ENCODE measurements around the gene THADA. TPM values are rescaled to one million over a fixed set of nuclear protein-coding genes. Genes with fewer than 3 reads are reported as not detected.

Gene THADA
- total RNA-seq, 1 donor from 2014 or later = 19.4 TPM

GRCh38 chr2:43453179-43454170 lies 142.4 kb downstream of the THADA start:
- Mint-ChIP-seq H3K27ac (ENCODE audit: unreplicated experiment) (no peak overlapping the region), H3K36me3 (ENCODE audit: low read depth, unreplicated experiment) (no peaks in the 10 kb centered on the region), H3K27me3 (ENCODE audit: unreplicated experiment) (no peaks in the 10 kb centered on the region), H3K4me1 (ENCODE audit: unreplicated experiment) (peaks cover 75% of the 10 kb centered on the region), H3K4me3 (ENCODE audit: unreplicated experiment) (no peak overlapping the region), H3K9me3 (ENCODE audit: unreplicated experiment) (no peaks in the 10 kb centered on the region)
- DNase-seq (ENCODE audit: low spot score) = no peak
- TF ChIP-seq CTCF (IDR thresholded peaks at IDR 0.05; ENCODE audit: unreplicated experiment) = no peak

- Mint-ChIP-seq H3K36me3 (ENCODE audit: low read depth, unreplicated experiment) (peaks cover under 1% of the 10 kb centered on the region), H3K27me3 (ENCODE audit: unreplicated experiment) (no peaks in the 10 kb centered on the region), H3K9me3 (ENCODE audit: unreplicated experiment) (no peaks in the 10 kb centered on the region), H3K4me1 (ENCODE audit: unreplicated experiment) (peaks cover 73% of the 10 kb centered on the region), H3K27ac (ENCODE audit: unreplicated experiment) (no peak overlapping the region), H3K4me3 (ENCODE audit: unreplicated experiment) (no peak overlapping the region)
- DNase-seq (ENCODE audit: low spot score) = no peak
- TF ChIP-seq CTCF (IDR thresholded peaks at IDR 0.05; ENCODE audit: unreplicated experiment) = no peak
These were observed 143.5 kb downstream of the THADA start for GRCh38 chr2:43452318-43452731.

GRCh38 chr2:43450617-43451016 lies 145.2 kb downstream of the THADA start:
- Mint-ChIP-seq H3K4me1 (ENCODE audit: unreplicated experiment) (peaks cover 71% of the 10 kb centered on the region), H3K9me3 (ENCODE audit: unreplicated experiment) (no peaks in the 10 kb centered on the region), H3K27ac (ENCODE audit: unreplicated experiment) (peak overlapping the region; percentile 98)

GRCh38 chr2:43448822-43449110 lies 147.1 kb downstream of the THADA start:
- Mint-ChIP-seq H3K4me1 (ENCODE audit: unreplicated experiment) (peaks cover 75% of the 10 kb centered on the region), H3K27ac (ENCODE audit: unreplicated experiment) (peak overlapping the region; percentile 98), H3K36me3 (ENCODE audit: low read depth, unreplicated experiment) (peaks cover 4% of the 10 kb centered on the region), H3K27me3 (ENCODE audit: unreplicated experiment) (no peaks in the 10 kb centered on the region), H3K4me3 (ENCODE audit: unreplicated experiment) (no peak overlapping the region), H3K9me3 (ENCODE audit: unreplicated experiment) (no peaks in the 10 kb centered on the region)
- TF ChIP-seq CTCF (IDR thresholded peaks at IDR 0.05; ENCODE audit: unreplicated experiment) = no peak
- peak; percentile 59 for DNase-seq (ENCODE audit: low spot score)

More at GRCh38 chr2:43450617-43451016, 145.2 kb downstream of the THADA start:
- Mint-ChIP-seq H3K4me3 (ENCODE audit: unreplicated experiment) (no peak overlapping the region), H3K27me3 (ENCODE audit: unreplicated experiment) (no peaks in the 10 kb centered on the region), H3K36me3 (ENCODE audit: low read depth, unreplicated experiment) (peaks cover 4% of the 10 kb centered on the region)
- TF ChIP-seq CTCF (IDR thresholded peaks at IDR 0.05; ENCODE audit: unreplicated experiment) = no peak
- DNase-seq (ENCODE audit: low spot score) = no peak
